Cardiac muscle cell (in vitro differentiated cells and primary cell): ENCODE results near the gene GLMN. TPM values are rescaled to one million over a fixed set of nuclear protein-coding genes. Genes with fewer than 3 reads are reported as not detected.
A peak's percentile ranks its signal among the peaks of the same experiment; 100 is the strongest.

Experiments
- DNase-seq, 2 donors: peaks; one replicate each; pipeline versions ENCODE4 v3.0.0 to v3.0.0-alpha.2; 2010 to 2017; ENCODE audit warnings: low read depth in 1 of 2, low spot score in 1 of 2
- H3K27ac ChIP-seq: fragments of 200-600 bp; sonication (generic); 2 replicates; pipeline ENCODE4 v1.5.1; 2016
- H3K27me3 ChIP-seq: fragments of 200-600 bp; sonication (generic); 2 replicates; pipeline ENCODE4 v1.6.0; 2016; ENCODE audit warnings: control low read depth
- H3K36me3 ChIP-seq: fragments of 200-600 bp; sonication (generic); 2 replicates; pipeline ENCODE4 v1.5.1; 2016; ENCODE audit warnings: control low read depth
- H3K4me1 ChIP-seq: fragments of 200-600 bp; sonication (generic); 2 replicates; pipeline ENCODE4 v1.8.1; 2017; ENCODE audit warnings: low read depth, mild to moderate bottlenecking, mixed run types
- H3K4me3 ChIP-seq: fragments of 200-600 bp; sonication (generic); 2 replicates; pipeline ENCODE4 v1.5.1; 2016; ENCODE audit warnings: mild to moderate bottlenecking
- H3K9me3 ChIP-seq: fragments of 200-600 bp; sonication (generic); 2 replicates; pipeline ENCODE4 v1.5.1; 2017; ENCODE audit warnings: low read depth, mild to moderate bottlenecking, control low read depth
- polyA plus RNA-seq: library from polyadenylated mRNA; unstranded; fragments of >200 nt; fragmentation: Nextera tagmentation; extraction: Ambion mirVana; gene quantifications from 2 replicates; pipeline ENCODE4 v1.2.1, GENCODE V29; 2016
- total RNA-seq: library from RNA; depleted of rRNA; stranded (reverse); fragments of >200 nt; gene quantifications from 2 replicates; pipeline ENCODE4 v1.2.3, GENCODE V29; 2016
- TF ChIP-seq, protein P1 (sequence below): IDR thresholded peaks from 2 replicates; pipeline ENCODE4 v1.5.1; 2012; ENCODE audit warnings: low read depth, mild to moderate bottlenecking, low read length

Gene GLMN
- total and polyA plus RNA-seq, 2 experiments from 2014 or later = 12.4 to 26.2 TPM

DNA sequence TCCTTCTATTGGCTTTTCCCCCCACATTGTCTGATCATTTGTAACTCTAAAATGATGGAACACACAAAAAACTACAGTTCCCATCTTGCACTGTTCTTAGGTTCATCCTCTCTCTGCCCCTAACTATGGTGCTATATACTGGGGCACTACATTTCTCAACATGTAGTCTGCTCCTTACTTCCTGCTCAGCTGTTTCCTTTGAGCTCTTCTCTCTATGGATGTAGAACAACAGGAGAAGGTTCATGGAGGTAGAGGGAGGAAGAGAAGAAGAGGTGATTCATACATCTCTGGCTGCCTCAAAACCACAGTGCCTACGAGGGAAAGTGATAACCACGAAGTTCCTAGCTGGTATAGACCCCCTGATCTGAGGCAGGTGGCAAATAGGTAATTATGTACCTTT lies 88.1 kb downstream of the GLMN start:
- no peaks in the 10 kb centered on the region for H3K4me1 ChIP-seq
- H3K27ac ChIP-seq = no peak overlapping the region
- no peaks in the 10 kb centered on the region for H3K27me3 ChIP-seq
- DNase-seq = peak in 1 of 2 donors; percentile 13
- H3K9me3 ChIP-seq = no peaks in the 10 kb centered on the region
- TF ChIP-seq, protein P1, sequence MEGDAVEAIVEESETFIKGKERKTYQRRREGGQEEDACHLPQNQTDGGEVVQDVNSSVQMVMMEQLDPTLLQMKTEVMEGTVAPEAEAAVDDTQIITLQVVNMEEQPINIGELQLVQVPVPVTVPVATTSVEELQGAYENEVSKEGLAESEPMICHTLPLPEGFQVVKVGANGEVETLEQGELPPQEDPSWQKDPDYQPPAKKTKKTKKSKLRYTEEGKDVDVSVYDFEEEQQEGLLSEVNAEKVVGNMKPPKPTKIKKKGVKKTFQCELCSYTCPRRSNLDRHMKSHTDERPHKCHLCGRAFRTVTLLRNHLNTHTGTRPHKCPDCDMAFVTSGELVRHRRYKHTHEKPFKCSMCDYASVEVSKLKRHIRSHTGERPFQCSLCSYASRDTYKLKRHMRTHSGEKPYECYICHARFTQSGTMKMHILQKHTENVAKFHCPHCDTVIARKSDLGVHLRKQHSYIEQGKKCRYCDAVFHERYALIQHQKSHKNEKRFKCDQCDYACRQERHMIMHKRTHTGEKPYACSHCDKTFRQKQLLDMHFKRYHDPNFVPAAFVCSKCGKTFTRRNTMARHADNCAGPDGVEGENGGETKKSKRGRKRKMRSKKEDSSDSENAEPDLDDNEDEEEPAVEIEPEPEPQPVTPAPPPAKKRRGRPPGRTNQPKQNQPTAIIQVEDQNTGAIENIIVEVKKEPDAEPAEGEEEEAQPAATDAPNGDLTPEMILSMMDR = no peak
- H3K36me3 ChIP-seq = no peaks in the 10 kb centered on the region
- no peak overlapping the region for H3K4me3 ChIP-seq

DNA sequence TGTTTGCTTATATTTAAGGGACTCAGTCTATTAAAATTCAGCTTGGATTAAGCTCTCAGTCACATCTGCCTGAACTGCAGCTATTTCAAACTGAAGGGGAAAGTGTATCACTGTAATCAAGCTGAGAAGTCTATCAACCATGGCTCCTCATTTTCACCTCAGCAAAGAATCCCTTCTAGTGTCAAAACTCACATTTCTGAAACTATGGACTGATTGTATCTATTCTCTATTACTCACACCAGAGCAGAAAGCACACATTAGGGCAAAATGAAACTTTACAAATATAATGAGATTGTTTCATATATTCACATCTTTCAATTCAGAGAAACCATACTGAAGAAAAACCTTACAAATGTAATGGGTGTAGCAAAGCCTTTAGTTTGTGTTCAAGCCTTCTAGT lies 95.7 kb downstream of the GLMN start:
- TF ChIP-seq, protein P1 = no peak
- DNase-seq = no peak
- no peaks in the 10 kb centered on the region for H3K9me3 ChIP-seq
- H3K4me3 ChIP-seq = no peak overlapping the region
- H3K4me1 ChIP-seq = no peaks in the 10 kb centered on the region
- no peaks in the 10 kb centered on the region for H3K27me3 ChIP-seq
- no peak overlapping the region for H3K27ac ChIP-seq
- no peaks in the 10 kb centered on the region for H3K36me3 ChIP-seq

DNA sequence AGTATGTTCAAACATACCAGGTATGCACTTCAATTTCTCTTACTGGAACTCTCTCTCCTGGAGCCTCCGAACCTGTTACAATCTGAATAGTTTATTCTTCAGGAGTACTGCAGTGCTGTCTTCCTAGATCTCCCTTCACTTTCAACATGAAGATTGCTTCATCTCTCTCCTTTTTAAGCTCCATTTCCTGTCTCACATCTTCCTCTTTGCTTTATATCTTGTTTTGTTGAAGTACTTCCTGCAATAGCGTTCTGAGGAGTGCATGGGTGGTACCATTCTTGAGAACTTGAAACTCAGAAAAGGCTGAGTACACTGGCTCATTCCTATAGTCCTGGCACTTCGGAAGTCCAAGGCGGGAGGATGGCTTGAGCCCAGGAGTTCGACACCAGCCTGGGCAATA lies 96.8 kb downstream of the GLMN start:
- Histone ChIP-seq H3K4me3 (no peak overlapping the region), H3K9me3 (no peaks in the 10 kb centered on the region), H3K27me3 (no peaks in the 10 kb centered on the region), H3K4me1 (no peaks in the 10 kb centered on the region), H3K27ac (no peak overlapping the region), H3K36me3 (no peaks in the 10 kb centered on the region)
- TF ChIP-seq, protein P1 = no peak
- DNase-seq = peak in 1 of 2 donors; percentile 24

Other genes with a start within 250 kb of the GLMN start
- gene SETSIP, start 223.6 kb downstream of the GLMN start, total RNA-seq = not detected in 2 replicates
- gene SETSIP, start 223.6 kb downstream of the GLMN start, polyA plus RNA-seq = not detected in 2 replicates
- 6.6 and 8.3 TPM in 2 replicates for gene BTBD8, start 218.6 kb downstream of the GLMN start, total RNA-seq
- 2.7 and 3.1 TPM in 2 replicates for gene BTBD8, start 218.6 kb downstream of the GLMN start, polyA plus RNA-seq
- gene C1orf146, start 81.1 kb downstream of the GLMN start, total RNA-seq = not detected in 2 replicates
- not detected in 2 replicates for gene C1orf146, start 81.1 kb downstream of the GLMN start, polyA plus RNA-seq
- 4.2 and 6.3 TPM in 2 replicates for gene RPAP2, start 72 bp upstream of the GLMN start, total RNA-seq
- 24.0 and 27.9 TPM in 2 replicates for gene RPAP2, start 72 bp upstream of the GLMN start, polyA plus RNA-seq
- 0.12 and 0.32 TPM in 2 replicates for gene GFI1, start 187.9 kb upstream of the GLMN start, total RNA-seq
- gene GFI1, start 187.9 kb upstream of the GLMN start, polyA plus RNA-seq = not detected in 2 replicates